ENCODE data around the gene SCCPDH.
"Not testable (repeated sequence)": the region's sequence is repeated elsewhere in the genome, so short reads cannot be mapped to it uniquely, and the experiment has no call there.

The SCCPDH gene

DNA sequence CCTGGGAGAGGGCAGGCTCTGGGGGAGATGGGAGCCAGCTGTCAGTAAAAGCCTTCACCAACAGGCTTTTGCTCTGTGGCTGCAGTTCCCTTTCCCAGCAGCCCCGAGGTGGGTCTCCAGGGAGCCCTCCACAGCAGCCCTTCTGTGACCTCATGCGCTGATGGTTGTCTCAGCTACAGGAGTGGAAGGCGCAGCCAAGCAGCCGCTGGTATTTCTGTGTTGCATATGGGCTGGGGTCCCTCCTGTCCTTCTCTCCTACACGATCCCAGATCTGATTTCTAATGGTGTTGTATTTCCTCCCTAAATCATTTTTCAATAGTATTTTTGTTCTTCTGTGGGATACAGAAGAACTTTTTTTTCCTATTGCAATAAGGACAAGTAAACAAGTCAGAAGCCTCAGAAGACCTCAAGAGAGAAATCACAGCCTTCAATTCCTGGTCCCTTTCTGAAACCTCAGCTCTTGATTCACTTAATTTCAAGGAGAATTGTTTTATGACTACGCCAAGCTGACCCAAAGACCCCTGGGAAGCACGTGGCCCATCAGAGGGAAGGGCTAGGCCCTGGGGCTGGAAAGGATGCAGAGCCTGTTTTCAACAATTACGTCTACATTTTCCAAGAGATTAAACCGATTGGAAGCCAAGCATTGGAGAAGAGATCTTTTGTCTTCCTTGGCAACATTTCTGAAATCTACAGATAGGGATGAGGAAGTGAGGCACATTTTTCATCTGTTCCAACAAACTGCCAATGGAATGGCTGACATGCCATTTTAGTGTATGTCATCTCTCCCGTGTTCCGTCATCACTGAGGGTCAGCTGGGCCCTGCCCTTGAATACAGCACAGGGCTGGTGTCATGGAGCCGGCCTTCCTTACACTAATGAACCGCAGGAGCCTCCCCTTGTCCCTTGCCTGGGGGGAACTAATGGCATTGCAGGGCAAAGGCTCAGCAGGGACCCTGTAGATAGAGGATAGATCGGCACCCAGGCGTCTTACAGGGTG is 42.0 kb upstream of the SCCPDH start:
- DNase-seq (ENCODE audit: low spot score): no peak
- no peak for TF ChIP-seq CTCF (conservative IDR thresholded peaks at IDR 0.05; ENCODE audit: low read depth)
- no peak overlapping the region for H3K27ac ChIP-seq
- ChIA-PET POLR2A (ENCODE audit: low non-redundant PET) (no interaction called here), CTCF (no interaction called here)

DNA sequence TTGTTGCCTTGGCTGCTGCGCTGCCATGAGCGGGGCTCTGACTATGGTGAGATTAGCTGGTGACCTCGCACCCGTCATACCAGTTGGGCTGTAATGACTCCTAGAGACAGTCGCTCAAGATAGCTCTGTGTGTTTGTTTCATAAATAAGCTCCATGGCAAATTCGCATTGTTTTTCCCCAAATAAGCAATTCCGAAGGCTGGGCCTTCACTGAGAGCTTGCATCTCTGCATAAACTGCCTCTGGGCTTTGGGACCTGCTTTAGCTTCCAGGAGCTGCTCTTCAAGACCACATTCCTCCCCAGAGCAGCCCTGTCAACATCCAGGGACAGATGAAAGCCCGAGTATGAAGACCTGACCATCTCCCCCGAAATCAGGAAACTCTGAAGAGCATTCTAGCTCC is 40.7 kb upstream of the SCCPDH start:
- CTCF ChIA-PET: no interaction called here
- no peak for TF ChIP-seq CTCF (conservative IDR thresholded peaks at IDR 0.05; ENCODE audit: low read depth)
- POLR2A ChIA-PET (ENCODE audit: low non-redundant PET): no interaction called here
- no peak overlapping the region for H3K27ac ChIP-seq
- no peak for DNase-seq (ENCODE audit: low spot score)

DNA sequence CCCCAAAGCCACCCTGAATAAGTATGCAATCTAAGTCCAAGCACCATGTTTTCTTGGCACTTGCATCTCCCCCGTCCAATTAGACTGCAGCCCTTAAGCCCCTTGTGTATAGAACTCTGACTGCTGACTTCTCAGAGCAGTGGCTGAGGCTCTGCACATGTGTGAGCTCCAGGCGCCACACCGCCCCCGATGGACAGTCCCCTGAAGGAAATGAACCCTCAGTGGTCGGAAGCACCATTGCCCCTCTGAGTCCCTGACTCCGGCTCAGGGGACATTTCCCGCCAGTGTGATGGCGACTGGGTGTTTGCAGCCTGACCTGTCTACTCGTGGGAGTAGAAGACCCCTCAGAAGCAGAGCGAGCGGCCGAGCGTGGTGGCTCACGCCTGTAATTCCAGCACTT is 37.2 kb upstream of the SCCPDH start:
- POLR2A ChIA-PET (ENCODE audit: low non-redundant PET): no interaction called here

GRCh38 chr1:246689409-246690008 is 34.7 kb upstream of the SCCPDH start:
- DNase-seq (ENCODE audit: low spot score): peak; percentile 76
- H3K27ac ChIP-seq: no peak overlapping the region
- ChIA-PET CTCF (interaction anchor here (0.5 to 1.2 kb wide), 12 partner anchors 12 to 410 kb away, joined by 3 to 7 read pairs (median 3); no protein-coding TSS in a partner anchor), POLR2A (ENCODE audit: low non-redundant PET) (no interaction called here)
- peak; percentile 89 for TF ChIP-seq CTCF (conservative IDR thresholded peaks at IDR 0.05; ENCODE audit: low read depth)

More for the DNA sequence above, 37.2 kb upstream of the SCCPDH start:
- CTCF ChIA-PET: no interaction called here
- no peak for TF ChIP-seq CTCF (conservative IDR thresholded peaks at IDR 0.05; ENCODE audit: low read depth)
- H3K27ac ChIP-seq: no peak overlapping the region
- DNase-seq (ENCODE audit: low spot score): no peak

- ChIA-PET CTCF (interaction anchor here (0.5 to 1.2 kb wide), 7 partner anchors 40 to 613 kb away, joined by 3 to 5 read pairs (median 3); no protein-coding TSS in a partner anchor), POLR2A (ENCODE audit: low non-redundant PET) (no interaction called here)
- no peak for TF ChIP-seq CTCF (conservative IDR thresholded peaks at IDR 0.05; ENCODE audit: low read depth)
- no peak overlapping the region for H3K27ac ChIP-seq
- no peak for DNase-seq (ENCODE audit: low spot score)
Measured at GRCh38 chr1:246690100-246690499, 34.1 kb upstream of the SCCPDH start.

GRCh38 chr1:246691622-246692495 is 32.4 kb upstream of the SCCPDH start:
- CTCF ChIA-PET: interaction anchor here (0.6 kb wide), 3 partner anchors 8 to 1535 kb away, joined by 3 to 4 read pairs (median 3); no protein-coding TSS in a partner anchor
- DNase-seq (ENCODE audit: low spot score): no peak
- POLR2A ChIA-PET (ENCODE audit: low non-redundant PET): no interaction called here
- H3K27ac ChIP-seq: no peak overlapping the region
- TF ChIP-seq CTCF (conservative IDR thresholded peaks at IDR 0.05; ENCODE audit: low read depth): no peak

GRCh38 chr1:246694213-246694895 is 29.9 kb upstream of the SCCPDH start:
- CTCF ChIA-PET: interaction anchor here (0.7 kb wide), 1 partner anchor 187 kb away, joined by 3 read pairs; no protein-coding TSS in a partner anchor
- H3K27ac ChIP-seq; DNase-seq (ENCODE audit: low spot score); POLR2A ChIA-PET (ENCODE audit: low non-redundant PET): not testable (repeated sequence)

Measured in RWPE1 (cell line).